GM12878 (cell line): ENCODE data around the gene ACVR1B. TPM values are rescaled to one million over a fixed set of nuclear protein-coding genes. Genes with fewer than 3 reads are reported as not detected.

ENCODE experiments used
- ATF2 ChIP-seq: IDR thresholded peaks from 2 replicates; pipeline ENCODE4 v1.6.1; 2012; ENCODE audit warnings: low read length, inconsistent platforms
- GABPA ChIP-seq: IDR thresholded peaks from 2 replicates; pipeline ENCODE4 v1.6.1; 2014; ENCODE audit warnings: antibody characterized with exemption, low read depth, mild to moderate bottlenecking, inconsistent platforms
- HCFC1 ChIP-seq: fragments of 150-350 bp; IDR thresholded peaks from 2 replicates; pipeline ENCODE4 v1.6.1; 2014; ENCODE audit warnings: low read length
- MYB ChIP-seq: fragments of 150-350 bp; IDR thresholded peaks from 2 replicates; pipeline ENCODE4 v1.6.1; 2014; ENCODE audit warnings: mild to moderate bottlenecking, low read depth, low read length, borderline replicate concordance
- NR2C2 ChIP-seq: IDR thresholded peaks from 2 replicates; pipeline ENCODE4 v1.6.1; 2011; ENCODE audit warnings: borderline replicate concordance, low read depth; ENCODE audit not compliant: control insufficient read depth, insufficient read length
- PKNOX1 ChIP-seq: fragments of 450-650 bp; IDR thresholded peaks from 2 replicates; pipeline ENCODE4 v1.6.1; 2016; ENCODE audit warnings: mild to moderate bottlenecking
- POU2F2 ChIP-seq: IDR thresholded peaks from 3 replicates; pipeline ENCODE4 v1.6.1; 2011; ENCODE audit warnings: low read depth, mild to moderate bottlenecking, low read length, borderline replicate concordance
- SIN3A ChIP-seq: IDR thresholded peaks from 2 replicates; pipeline ENCODE4 v1.6.1; 2012; ENCODE audit warnings: low read depth, low read length, improper control_type of control experiment
- SREBF1 ChIP-seq: IDR thresholded peaks from 2 replicates; pipeline ENCODE4 v1.6.1; 2012; ENCODE audit warnings: mild to moderate bottlenecking, low read length
- YBX1 ChIP-seq: fragments of 450-650 bp; IDR thresholded peaks from 2 replicates; pipeline ENCODE4 v1.6.1; 2016; ENCODE audit warnings: antibody characterized with exemption
- ZNF274 ChIP-seq: IDR thresholded peaks from one replicate; pipeline ENCODE4 v1.8.0; 2011; ENCODE audit not compliant: insufficient read length, insufficient read depth
- ZNF384 ChIP-seq: IDR thresholded peaks from 2 replicates; pipeline ENCODE4 v1.6.1; 2012; ENCODE audit warnings: low read depth, mild to moderate bottlenecking, low read length, improper control_type of control experiment, borderline replicate concordance
- polyA plus RNA-seq, 11 experiments: library from polyadenylated mRNA; depleted of rRNA in 4 of 11; unstranded in 6 of 11; stranded (reverse) in 5 of 11; fragments of >200 nt; fragmentation: Nextera tagmentation in 4 of 11; fragmentation: Illumina TruSeq in 1 of 11; extraction: Ambion mirVana in 4 of 11; extraction: Trizol in 1 of 11; gene quantifications; 1 replicate in 1 of 11; 2 replicates in 10 of 11; pipeline versions ENCODE4 v1.2.1 to v1.2.3, GENCODE V29; 2011 to 2016; ENCODE audit warnings: inconsistent platforms in 2 of 11, missing spikeins in 2 of 11, low read depth in 1 of 11
- total RNA-seq, 4 experiments: library from RNA; depleted of rRNA in 3 of 4; stranded (reverse); fragments of >200 nt in 3 of 4; fragmentation: Illumina TruSeq in 1 of 4; extraction: Trizol in 1 of 4; gene quantifications; 2 replicates each; pipeline versions ENCODE4 v1.2.1 to v1.2.3, GENCODE V29; 2013 to 2021
- TF ChIP-seq, protein P1 (sequence below): IDR thresholded peaks from 2 replicates; pipeline ENCODE4 v1.6.1; 2011; ENCODE audit warnings: low read depth, low read length, improper control_type of control experiment, borderline replicate concordance

The ACVR1B gene
- total and polyA plus RNA-seq, 10 of the 15 experiments (the other 5 are each of a cell fraction or from before 2014, with no cell fraction given): 0.02 to 0.69 (median 0.16) TPM; not detected in 2

GRCh38 chr12:52010152-52010622, 58.7 kb downstream of the ACVR1B start (continued):
- TF ChIP-seq, protein P1, sequence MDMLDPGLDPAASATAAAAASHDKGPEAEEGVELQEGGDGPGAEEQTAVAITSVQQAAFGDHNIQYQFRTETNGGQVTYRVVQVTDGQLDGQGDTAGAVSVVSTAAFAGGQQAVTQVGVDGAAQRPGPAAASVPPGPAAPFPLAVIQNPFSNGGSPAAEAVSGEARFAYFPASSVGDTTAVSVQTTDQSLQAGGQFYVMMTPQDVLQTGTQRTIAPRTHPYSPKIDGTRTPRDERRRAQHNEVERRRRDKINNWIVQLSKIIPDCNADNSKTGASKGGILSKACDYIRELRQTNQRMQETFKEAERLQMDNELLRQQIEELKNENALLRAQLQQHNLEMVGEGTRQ: no peak
- TF ChIP-seq SIN3A: no peak
- no peak for TF ChIP-seq ZNF274
- no peak for TF ChIP-seq GABPA
- no peak for TF ChIP-seq ZNF384
- TF ChIP-seq NR2C2: no peak
- no peak for TF ChIP-seq YBX1
- no peak for TF ChIP-seq POU2F2
- no peak for TF ChIP-seq PKNOX1
- TF ChIP-seq MYB: no peak
- TF ChIP-seq SREBF1: no peak
- no peak for TF ChIP-seq ATF2
- no peak for TF ChIP-seq HCFC1
